COR-L47 (cell line): ENCODE measurements around the gene COMP.

Experiments
- DNase-seq: peaks from one replicate; lab custom pipeline; 2025; lab: John Stamatoyannopoulos, UW

The COMP gene

DNA sequence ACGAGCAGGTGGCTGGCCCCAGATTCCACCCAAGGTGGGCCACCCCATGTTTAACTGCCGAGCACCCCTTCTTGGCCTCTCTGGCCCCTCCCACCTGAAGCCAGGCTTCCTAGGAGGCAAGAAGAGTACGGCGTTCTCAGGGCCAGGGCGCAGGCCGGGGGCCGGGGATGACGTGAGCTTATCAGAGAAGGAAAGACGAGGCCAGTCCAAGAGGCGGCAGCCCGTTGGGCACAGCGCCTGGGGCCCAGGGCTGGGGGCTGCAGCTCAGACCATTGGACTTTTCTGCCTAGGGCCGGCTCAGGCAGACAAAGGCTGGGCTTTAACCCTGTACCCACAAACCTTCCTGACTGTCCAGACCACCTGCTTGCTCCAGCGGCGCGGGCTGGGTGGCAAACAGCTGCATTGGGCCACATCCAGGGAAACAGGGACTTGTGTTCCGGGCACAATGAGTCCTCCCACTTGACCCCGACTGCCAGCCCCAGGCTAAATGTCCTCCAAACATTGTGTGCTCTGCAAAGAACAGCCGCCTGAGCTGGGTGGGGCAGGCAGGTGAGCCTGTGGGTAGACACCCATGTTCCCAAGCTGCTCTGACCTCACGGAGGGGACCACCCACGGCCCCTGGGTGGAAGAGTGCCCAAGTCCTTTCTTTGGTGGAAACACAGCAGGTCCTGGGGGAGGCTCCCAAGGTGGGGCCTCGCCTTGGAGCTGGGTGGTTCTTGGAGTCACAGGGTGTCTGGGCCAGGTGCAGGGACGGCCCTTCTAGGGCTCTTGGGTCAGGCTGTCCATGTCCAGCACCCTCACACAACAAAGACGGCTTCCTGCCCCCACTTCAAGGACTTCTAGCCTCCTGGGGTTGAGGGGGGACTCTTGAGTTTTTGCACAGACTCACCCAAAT lies 21.9 kb downstream of the COMP start:
- DNase-seq, result peak; percentile 22

DNA sequence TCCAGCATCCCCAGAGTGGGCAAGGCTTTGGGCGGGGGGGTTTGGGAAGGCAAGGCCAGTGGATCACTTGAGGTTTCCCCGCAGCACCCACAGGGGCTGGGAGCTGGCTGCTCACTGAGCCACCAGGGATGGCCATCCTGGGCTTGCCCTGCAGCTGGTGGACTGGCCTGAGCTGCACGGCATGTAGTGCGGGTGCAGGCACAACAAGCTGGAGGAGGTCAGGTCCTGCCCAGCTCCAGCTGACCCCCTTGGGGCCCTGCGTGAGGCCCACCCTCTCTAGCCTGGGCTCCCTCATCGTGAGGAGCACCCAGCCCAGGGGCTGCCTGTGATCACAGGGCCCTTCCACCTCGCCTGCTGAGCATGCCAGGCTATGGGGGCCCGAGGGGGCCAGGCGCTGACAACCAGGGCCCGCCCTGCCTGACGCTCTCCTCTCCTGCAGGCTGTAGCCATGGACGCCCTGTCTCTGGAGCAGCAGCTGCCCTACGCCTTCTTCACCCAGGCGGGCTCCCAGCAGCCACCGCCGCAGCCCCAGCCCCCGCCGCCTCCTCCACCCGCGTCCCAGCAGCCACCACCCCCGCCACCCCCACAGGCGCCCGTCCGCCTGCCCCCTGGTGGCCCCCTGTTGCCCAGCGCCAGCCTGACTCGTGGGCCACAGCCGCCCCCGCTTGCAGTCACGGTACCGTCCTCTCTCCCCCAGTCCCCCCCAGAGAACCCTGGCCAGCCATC lies 22.9 kb downstream of the COMP start:
- DNase-seq, result no peak

DNA sequence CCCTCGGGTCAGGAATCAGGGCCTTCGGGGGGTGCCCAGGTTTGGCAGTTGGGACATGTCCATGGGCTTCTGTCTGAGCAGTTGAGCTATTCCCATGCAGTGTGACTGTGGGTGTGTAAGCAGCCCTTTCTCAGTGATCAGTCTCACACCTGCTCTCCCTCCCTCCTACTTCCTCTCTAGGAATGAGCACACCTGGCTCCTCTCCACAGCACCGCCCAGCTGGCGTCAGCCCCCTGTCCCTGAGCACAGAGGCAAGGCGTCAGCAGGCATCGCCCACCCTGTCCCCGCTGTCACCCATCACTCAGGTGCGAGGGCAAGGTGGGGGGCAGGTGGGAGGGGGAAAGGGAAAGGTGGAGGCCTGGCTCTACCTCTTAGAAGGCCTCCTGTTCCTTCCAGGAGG lies 25.9 kb downstream of the COMP start:
- peak; percentile 53 for DNase-seq

DNA sequence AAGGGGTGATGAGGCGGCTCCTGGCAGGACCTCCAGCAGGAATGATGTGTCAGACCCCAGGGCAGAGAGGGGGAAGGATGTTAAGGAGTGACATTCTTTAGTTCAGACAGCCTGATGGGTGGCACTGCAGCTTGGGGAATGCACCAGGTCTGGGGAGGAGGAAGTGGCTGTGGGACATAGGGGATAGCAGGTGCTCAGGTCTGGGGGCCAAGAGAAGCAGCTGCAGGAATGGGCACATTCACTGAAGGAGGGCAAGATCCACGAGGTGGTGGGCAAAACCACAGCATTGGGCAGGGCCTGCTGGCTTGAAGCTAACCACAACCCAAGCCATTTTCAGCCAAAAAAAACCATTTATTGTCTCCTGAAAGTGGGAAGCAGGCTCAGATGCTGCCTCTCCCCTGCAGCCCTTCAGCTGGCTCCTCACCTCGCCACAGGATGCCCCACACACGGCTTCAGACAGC lies 26.5 kb downstream of the COMP start:
- DNase-seq, result no peak

DNA sequence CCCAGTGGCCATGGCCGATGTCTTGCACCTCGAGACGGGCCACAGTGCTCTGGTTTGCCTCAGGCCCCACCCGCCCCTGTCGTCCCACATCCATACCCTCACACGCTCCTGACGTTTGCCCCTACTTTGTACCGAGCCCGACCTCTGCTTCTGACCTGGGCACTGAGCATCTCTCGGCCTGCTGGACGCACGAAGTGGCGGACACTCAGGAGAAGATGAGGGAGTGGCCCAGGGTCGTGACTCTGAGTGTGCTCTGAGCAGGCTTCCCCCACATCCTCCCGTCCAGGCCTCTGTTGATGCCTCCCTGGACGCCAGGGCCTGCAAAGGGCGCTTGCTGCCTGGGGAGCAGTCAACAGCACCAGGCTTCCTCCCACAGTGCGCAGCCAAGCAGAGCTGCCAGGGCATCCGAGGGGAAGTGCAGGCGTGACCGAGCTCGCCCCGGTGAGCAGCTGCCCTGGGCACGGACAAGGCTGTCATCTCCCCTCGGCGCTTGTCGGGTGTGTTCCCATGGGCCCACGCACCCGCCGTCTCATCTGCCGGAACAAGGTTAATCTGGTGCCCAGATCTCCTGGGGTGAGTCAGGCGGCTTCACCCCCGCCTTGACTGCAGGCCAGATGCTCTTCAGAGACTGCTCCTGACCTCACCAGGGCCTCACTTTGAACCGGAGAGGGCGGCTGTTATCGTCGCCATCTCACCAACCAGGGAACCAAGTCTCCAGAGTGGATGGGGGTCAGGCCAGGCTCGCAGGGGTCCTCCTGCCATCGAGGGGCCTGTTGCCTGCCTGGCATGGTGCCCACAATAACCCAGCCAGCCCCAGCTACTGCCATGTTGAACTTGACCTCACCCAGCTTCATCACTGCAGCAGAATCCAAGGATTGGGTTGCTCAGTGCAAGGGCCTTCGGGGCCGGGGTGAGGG lies 27.2 kb downstream of the COMP start:
- DNase-seq, result no peak

DNA sequence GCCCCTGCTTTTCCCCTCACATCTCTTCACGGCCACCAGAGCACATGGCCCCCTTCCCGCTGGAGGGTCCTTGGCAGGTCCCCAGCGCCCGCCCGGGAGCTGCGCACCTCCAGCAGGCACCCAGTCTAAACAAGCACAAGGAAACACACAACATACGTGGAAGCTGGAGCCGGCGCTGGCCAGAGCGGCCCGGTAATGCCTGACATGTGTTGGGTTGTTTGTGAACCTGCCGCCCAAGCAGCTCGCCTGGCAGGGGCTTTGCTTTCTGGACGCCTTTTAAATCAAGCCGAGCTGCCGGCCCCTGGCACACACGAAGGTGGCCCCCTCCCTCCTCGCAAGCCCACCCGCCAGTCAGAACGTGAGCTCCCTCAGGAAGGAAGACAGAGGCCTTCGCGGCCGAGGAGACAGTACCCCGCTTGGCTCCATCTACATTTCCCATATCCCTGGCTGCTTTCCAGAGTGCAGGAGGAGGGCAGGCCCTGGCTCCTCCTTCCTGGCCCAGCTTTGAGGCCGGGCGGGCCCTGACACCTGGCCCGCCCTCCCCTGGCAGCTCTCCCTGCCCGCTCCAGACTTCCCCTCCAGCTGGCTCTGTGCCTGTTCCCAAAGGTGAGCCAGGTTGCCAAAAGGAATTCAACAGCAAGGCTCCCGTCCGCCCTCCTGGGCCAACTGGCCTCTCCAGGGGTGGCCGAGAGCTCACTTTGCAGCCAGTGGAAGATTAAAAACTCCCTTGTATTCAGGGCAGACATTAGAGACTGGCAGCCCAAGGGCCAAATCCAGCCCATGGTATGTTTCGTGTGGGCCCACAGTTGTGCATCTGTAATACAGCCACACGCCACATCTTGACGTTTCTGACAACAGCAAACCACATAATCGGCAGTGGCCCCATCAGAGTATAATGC lies 28.7 kb downstream of the COMP start:
- peak; percentile 87 for DNase-seq

DNA sequence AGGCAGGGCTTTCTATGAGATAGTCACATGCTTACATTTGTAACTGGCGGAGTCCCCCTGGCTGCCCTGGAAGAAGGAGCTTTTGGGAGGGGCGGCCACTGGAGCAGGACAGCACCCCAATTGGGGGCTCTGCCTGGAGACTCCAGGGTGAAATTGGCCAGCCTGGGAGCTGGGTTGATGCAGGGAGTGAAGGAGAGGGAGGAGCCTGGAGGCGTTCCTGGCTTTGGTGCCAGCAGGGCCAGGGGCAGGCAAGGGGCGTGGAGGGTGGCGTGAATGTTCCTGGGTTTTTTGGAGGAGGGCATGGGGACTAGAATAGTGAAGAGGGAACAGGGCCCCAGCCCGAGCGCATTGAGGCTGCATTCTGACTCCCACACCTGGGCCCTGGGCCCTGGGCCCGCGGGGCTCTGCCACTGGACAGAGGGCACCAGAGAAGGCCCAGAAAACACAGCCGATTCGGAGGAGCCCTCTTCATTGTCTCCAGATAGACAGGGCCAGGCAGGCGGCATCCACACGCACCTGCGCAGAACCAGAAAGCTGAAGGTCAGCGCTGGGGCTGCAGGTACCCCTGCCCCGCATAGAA lies 29.5 kb downstream of the COMP start:
- no peak for DNase-seq

DNA sequence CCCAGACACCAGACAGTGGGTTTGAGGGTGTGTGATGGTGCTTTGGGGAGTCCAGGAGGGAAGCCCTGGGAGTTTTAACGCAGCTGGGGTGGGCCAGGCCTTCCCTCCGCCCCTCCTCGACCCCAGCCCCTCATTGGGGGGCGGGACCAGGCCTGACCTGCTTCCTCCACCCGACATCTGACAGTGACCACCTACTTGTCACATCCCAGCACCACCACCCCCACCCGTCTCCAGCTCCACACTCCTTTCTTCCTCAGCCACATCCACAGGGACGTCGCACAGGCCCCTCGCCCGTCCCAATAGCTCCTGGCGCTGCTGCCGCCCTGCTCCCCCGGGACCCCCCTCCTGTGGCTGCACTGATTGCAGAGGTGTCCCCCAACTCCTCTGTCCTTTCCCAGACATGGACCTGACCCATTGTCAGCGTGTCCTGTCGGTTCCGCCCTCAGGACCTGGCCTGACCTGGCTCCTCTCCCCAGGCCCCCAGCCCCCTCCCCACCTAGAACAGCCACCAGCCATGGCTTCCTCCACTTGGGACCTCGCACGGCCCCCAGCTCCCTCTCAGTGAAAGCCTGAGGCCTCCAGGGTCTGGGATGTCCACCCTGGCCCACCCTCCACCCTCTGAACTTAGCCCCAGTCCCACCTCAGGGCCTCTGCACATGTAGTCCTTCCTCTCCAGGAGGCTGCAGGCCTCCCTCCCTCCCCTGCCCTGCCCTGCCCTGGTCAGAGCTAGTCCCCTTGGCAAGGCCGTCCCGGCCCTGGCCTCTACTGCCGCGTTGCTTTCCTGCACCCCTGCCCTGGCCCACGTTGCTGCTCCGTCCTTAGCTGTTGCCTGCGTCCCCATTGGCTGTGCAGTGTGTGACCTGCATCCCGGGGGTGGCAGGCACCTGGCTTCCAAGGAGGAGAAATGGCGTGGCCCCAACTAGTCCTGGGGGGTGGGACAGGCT lies 30.4 kb downstream of the COMP start:
- no peak for DNase-seq

DNA sequence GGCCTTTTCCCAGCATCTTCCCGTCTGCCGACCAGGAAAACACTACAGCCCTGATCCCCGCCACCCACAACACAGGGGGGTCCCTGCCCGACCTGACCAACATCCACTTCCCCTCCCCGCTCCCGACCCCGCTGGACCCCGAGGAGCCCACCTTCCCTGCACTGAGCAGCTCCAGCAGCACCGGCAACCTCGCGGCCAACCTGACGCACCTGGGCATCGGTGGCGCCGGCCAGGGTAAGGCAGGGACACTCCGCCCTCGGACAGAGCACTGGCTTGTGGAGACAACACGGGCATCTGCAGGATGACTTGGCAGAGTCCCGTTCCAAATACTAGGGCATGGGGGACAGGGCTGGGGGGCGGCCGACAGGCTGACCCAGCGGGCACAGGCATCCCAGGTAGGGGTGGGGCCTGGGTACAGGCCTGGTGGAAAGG lies 31.1 kb downstream of the COMP start:
- no peak for DNase-seq

DNA sequence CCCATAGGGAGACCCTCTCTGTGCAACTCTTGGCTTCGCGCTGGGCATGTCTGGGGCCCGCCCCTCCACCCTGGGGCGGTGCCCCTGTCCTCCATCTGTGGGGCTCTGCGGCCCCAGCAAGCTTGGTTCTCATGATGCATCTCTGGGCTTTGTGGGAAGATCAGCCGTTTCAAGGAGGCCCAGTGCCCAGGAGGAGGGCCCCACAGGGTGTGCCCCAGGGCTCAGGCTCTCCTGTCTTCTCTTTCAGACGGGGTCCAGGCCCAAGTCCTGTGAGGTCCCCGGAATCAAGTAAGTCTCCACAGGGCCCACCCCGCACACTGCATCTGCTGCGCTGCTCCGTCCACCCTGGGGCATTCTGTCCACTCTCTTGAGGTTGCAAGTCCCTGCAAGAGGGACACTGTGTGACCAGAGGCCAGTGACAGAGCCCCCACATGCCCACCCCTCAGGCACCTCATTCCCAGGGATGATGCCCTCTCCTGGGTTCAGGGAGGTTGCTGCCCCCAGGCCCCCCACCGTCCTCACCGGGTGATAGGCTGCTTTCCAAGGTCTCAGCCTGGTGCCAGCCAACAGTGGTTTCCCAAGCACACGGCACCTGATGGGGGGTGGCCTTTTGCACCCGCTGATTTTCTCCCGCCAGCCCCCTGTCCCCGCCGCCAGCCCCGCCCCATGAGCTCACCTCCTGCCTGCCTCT lies 31.7 kb downstream of the COMP start:
- DNase-seq, result no peak

DNA sequence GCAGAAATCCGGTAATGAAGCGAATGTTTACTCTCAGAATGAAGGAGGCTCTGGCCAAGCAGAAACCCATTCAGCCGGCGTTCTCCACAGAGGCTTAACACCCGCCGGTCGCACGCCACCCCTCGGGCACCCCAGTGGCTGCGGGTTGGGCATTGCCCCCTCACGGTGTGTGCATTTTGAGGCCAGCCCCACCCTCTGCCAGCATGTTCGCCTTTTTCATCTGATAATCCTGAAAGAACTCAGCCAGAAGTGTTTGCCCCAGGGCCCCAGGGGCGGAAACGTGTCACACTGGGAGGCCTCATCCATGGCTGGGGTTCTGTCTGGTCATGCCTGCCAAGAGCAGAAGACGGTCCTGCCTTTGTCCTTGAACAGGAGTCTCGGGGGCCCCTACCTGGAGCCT lies 34.2 kb downstream of the COMP start:
- DNase-seq, result peak; percentile 12

DNA sequence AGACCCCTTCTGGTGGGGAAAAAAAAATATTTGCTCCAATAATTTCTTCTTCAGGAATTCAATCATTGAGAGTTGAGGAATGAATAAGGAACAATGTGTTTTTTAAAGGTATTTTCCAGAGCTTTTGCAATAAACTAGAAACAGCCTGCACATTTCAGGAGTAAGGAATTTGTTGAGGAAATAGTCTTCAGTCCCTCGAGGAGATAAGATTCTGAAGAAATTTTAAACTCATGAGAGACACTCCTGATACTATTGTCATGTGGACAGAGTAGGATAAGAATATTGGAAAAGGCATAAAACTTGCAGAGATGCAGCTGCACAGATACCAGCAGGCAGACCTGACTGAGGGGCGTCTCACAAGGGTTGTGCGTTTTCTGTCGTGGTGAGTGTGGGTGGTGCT lies 36.6 kb downstream of the COMP start:
- no peak for DNase-seq

DNA sequence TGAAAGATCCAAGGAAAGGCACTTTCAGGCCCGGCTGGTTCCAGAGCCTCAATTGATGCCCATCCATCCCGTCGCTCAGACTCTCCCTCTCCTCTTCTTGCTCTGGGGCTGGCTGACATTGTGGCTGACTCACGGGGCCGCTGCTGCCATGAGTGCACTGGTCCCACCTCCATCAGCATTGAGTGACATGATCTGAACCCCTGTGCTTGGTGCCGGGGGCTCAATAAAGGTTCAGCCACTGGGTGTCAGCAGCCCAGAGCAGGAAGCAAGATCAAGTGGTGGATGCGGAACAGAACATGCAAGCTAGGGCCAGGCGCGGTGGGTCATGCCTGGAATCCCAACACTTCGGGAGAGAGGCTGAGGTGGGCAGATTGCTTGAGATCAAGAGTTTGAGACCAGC lies 39.5 kb downstream of the COMP start:
- no peak for DNase-seq

DNA sequence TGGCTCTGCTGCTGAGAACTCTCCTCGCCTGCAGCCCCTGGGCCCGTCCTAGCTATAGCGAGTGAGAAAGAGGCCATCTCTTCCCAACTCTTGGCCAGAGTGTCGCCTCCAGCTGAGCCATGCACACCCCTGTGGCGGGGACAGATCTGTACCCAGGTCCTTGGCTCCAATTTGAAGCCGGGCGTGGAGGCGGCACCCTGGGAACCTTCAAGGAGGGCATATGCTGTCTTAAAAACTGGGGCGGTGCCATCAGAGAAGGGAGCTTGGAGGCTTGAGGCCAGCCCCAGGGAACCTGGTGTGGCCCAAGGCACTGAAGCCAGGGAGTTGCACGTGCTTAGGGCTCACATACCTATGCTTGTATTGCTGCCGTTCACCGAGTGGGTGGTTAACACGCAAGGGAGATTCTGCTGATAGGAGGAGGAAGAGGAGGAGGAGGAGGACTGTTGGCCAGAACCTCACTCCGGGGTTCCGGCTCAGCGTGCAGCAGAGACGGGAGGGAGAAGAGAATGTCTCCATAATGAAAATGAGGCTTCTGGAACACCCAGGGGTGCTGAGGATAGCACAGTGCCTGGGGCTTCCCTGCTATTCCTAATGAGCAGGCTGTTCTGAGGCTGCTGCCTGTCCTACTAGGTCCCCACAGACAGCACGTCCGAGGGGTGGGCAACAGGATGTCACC lies 40.7 kb downstream of the COMP start:
- no peak for DNase-seq

DNA sequence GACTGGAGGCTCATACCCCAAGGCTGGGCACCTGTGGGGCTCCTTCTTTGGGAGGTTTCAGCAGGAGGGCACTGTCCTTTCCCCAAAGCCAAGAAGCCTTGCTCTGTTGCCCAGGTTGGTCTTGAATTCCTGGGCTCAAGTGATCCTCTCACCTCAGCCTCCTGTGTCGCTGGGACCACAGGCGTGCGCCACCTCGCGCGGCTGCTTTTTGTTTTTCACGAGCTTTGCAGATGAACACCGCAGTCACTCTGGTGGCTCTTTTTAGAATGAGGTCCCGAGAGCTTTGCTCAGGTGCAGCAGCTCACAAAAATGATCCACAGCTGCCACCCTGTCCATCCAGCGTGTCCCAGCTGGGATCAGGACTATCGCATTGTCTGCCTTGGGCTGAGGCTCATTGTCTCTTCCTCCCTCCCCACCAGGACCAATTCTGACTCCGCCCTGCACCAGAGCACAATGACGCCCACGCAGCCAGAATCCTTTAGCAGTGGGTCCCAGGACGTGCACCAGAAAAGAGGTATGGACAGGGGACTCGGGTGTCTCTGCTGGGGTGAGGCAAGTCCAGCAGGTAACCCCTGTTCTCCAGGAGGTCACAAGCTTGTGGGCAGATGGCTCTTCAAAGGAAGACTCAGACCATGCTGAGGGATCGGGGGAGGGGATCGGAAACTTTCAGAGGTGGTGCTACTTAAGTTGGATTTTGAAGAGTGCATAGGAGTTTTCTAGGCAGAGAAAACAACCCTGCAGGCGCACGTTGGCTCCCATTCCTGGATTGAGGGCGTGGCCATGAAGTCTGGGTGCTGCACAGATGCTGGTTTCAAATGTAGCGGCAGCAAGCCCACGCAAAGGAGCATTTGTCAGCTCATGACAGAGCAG lies 41.5 kb downstream of the COMP start:
- DNase-seq, result no peak

DNA sequence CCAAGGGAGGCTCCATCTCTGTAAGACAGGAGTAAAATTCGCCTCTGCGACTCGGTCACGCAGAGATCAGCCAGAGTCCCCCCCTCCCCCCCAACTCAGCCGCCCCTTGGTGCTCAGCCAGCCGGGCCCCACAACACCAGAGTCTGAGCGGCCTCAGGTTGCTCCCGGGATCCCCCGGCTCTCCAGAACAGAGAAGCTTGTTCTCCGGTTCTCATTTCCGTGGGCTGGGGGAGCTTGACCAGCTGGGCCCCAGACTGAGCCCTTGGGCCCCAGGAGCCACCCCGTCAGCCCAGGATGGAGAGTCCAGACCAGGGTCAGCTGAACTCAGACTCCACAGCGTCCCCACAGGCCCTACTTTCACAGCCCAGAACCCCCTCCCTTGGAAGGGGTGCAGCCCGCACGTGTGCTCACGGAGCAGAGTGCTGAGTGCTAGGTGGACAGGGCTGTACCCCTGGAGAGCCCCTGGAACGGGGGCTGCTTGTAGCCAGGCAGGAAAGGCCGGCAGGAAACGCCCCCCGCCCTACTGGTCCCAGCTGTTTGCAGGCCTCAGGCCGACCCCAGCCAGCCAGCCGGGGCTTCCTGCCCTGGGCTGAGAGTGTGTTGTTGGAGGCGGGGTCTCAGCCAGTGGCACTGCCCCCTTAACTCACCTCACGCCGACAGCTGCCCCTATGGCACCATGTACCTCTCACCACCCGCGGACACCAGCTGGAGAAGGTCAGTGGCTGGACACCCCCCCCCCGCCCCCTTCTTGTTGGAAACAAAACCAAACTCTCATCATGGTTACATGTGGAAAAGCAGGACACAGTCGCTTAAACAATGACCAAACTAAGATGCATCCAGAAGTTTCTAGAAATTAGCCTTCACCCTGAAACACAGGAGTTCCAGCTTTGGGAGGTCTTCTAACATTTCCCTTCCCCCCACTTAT lies 44.4 kb downstream of the COMP start:
- DNase-seq, result no peak
